HepG2 (cell line): ENCODE data around the gene RRP8. TPM values are rescaled to one million over a fixed set of nuclear protein-coding genes. Genes with fewer than 3 reads are reported as not detected.

Experiments used
- ATF2 ChIP-seq: sonication (generic); formaldehyde crosslinking; IDR thresholded peaks from 2 replicates; pipeline ENCODE4 v1.4.0; 2020; ENCODE audit warnings: missing genetic modification reagents
- MBD4 ChIP-seq: IDR thresholded peaks from 2 replicates; pipeline ENCODE4 v1.6.1; 2012; ENCODE audit warnings: low read length, inconsistent platforms, borderline replicate concordance
- PHF20 ChIP-seq: sonication (generic); formaldehyde crosslinking; IDR thresholded peaks from 2 replicates; pipeline ENCODE4 v1.5.0; 2020; ENCODE audit warnings: mild to moderate bottlenecking, missing genetic modification reagents
- POLR2G ChIP-seq: fragments of 200-400 bp; formaldehyde crosslinking; IDR thresholded peaks from 2 replicates; pipeline ENCODE4 v1.6.1; 2018; ENCODE audit warnings: mild to moderate bottlenecking, low read depth, low read length, moderate library complexity
- RNF2 ChIP-seq: fragments of 450-650 bp; conservative IDR thresholded peaks from 2 replicates; pipeline ENCODE4 v1.6.1; 2016; ENCODE audit warnings: low read depth
- SNAPC5 ChIP-seq: sonication (generic); formaldehyde crosslinking; IDR thresholded peaks from 2 replicates; pipeline ENCODE4 v1.8.1; 2023; ENCODE audit warnings: mild to moderate bottlenecking, missing genetic modification reagents, borderline replicate concordance
- ZFP82 ChIP-seq: sonication (generic); formaldehyde crosslinking; IDR thresholded peaks from 2 replicates; pipeline ENCODE4 v1.5.1; 2020; ENCODE audit warnings: mild to moderate bottlenecking, missing genetic modification reagents, borderline replicate concordance
- ZMAT3 ChIP-seq: sonication (generic); formaldehyde crosslinking; conservative IDR thresholded peaks from 2 replicates; pipeline ENCODE4 v1.7.0; 2021; ENCODE audit warnings: missing genetic modification reagents
- ZSCAN30 ChIP-seq: sonication (generic); formaldehyde crosslinking; IDR thresholded peaks from 2 replicates; pipeline ENCODE4 v1.5.0; 2020; ENCODE audit warnings: mild to moderate bottlenecking, missing genetic modification reagents
- polyA plus RNA-seq, 8 experiments: library from polyadenylated mRNA; depleted of rRNA in 3 of 8; stranded (reverse) in 7 of 8; unstranded in 1 of 8; fragments of >200 nt; fragmentation: Illumina TruSeq in 4 of 8; extraction: Trizol in 4 of 8; gene quantifications; 2 replicates each; pipeline versions ENCODE4 v1.2.1 to v1.2.3, GENCODE V29; 2011 to 2016; ENCODE audit warnings: low read depth in 4 of 8, missing spikeins in 1 of 8, mixed read lengths in 1 of 8; ENCODE audit not compliant: insufficient read depth in 1 of 8
- total RNA-seq, 5 experiments: library from RNA; depleted of rRNA; stranded (reverse); fragments of >200 nt; fragmentation: Illumina TruSeq; extraction: Trizol; gene quantifications; 2 replicates each; pipeline ENCODE4 v1.2.3, GENCODE V29; 2016; ENCODE audit warnings: low read depth in 1 of 5
- TF ChIP-seq, protein P1 (sequence below): sonication (generic); formaldehyde crosslinking; IDR thresholded peaks from 2 replicates; pipeline ENCODE4 v1.8.1; 2022; ENCODE audit warnings: low read depth, mild to moderate bottlenecking, missing genetic modification reagents
- TF ChIP-seq, protein P2 (sequence below), 2 experiments: sonication (generic) in 1 of 2; formaldehyde crosslinking in 1 of 2; IDR thresholded peaks; 2 replicates each; pipeline versions ENCODE4 v1.6.1 to v1.9.0; 2014 to 2022; ENCODE audit warnings: antibody characterized with exemption in 1 of 2, borderline replicate concordance in 1 of 2, inconsistent platforms in 1 of 2, low read depth in 1 of 2, missing genetic modification reagents in 1 of 2
- TF ChIP-seq, protein P3 (sequence below): sonication (generic); formaldehyde crosslinking; IDR thresholded peaks from 2 replicates; pipeline ENCODE4 v1.5.0; 2020; ENCODE audit warnings: mild to moderate bottlenecking, missing genetic modification reagents, borderline replicate concordance

Gene RRP8
- total and polyA plus RNA-seq, 2 of the 13 experiments (the other 11 are each of a cell fraction or from before 2014, with no cell fraction given) = 7.2 to 21.6 TPM

DNA sequence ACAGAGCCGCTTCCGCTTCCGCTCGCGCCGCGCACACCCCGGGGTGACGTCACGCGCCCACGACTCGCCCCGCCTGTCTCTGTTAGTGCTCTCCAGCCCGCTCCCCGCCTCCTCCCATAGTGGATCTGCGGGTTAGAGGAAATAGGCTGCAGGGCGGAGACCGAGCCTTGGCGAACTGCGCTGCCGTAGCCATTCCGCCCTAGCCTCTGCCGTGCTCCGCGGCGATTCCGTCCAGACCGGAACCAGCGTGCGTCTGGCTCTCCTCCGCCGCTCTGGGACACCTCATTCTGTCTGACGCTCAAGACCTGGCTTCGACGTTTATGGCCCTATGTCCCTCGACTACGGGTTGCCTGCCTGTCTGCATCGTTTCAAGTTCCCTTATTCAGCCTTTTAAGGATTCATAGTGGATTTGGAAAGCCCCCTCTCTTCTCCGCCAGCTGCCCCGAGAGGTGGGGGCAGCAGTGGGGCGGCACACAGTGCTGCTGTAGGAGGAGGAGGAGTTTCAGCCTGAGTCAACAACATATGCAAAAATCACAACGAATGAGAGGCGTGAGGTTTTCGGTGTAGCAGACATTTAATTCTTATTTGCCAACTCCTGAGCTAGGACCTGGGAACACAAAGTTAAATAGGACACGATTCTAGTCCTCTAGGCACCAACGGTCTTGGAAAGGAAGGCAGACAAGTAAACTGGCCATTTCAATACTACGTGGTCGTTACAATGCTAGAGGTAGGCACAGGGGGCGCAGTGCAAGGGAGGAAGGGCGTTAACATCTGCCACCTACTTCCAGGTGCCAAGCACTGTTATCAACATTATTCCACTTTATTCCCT, 9.0 kb upstream of the RRP8 start, which contains the start of gene TAF10 (continued):
- TF ChIP-seq ZFP82 (peak; percentile 39; the same call in 1 of the 2 replicates), POLR2G (peak; percentile 90), ZSCAN30 (no peak), MBD4 (no peak), ZMAT3 (CRISPR knock-in tag) (peak; percentile 74; the same call in 1 of the 2 replicates), PHF20 (CRISPR knock-in tag) (peak; percentile 81), RNF2 (peak; percentile 74; the same call in 1 of the 2 replicates), SNAPC5 (CRISPR knock-in tag) (0 out of 2 replicates have a peak, but pooled peaks have one; percentile 4), ATF2 (CRISPR knock-in tag) (peak; percentile 90; the same call in 1 of the 2 replicates)
- TF ChIP-seq, protein P1, sequence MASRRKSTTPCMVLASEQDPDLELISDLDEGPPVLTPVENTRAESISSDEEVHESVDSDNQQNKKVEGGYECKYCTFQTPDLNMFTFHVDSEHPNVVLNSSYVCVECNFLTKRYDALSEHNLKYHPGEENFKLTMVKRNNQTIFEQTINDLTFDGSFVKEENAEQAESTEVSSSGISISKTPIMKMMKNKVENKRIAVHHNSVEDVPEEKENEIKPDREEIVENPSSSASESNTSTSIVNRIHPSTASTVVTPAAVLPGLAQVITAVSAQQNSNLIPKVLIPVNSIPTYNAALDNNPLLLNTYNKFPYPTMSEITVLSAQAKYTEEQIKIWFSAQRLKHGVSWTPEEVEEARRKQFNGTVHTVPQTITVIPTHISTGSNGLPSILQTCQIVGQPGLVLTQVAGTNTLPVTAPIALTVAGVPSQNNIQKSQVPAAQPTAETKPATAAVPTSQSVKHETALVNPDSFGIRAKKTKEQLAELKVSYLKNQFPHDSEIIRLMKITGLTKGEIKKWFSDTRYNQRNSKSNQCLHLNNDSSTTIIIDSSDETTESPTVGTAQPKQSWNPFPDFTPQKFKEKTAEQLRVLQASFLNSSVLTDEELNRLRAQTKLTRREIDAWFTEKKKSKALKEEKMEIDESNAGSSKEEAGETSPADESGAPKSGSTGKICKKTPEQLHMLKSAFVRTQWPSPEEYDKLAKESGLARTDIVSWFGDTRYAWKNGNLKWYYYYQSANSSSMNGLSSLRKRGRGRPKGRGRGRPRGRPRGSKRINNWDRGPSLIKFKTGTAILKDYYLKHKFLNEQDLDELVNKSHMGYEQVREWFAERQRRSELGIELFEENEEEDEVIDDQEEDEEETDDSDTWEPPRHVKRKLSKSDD = peak; percentile 45; the same call in 1 of the 2 replicates
- TF ChIP-seq, protein P2, sequence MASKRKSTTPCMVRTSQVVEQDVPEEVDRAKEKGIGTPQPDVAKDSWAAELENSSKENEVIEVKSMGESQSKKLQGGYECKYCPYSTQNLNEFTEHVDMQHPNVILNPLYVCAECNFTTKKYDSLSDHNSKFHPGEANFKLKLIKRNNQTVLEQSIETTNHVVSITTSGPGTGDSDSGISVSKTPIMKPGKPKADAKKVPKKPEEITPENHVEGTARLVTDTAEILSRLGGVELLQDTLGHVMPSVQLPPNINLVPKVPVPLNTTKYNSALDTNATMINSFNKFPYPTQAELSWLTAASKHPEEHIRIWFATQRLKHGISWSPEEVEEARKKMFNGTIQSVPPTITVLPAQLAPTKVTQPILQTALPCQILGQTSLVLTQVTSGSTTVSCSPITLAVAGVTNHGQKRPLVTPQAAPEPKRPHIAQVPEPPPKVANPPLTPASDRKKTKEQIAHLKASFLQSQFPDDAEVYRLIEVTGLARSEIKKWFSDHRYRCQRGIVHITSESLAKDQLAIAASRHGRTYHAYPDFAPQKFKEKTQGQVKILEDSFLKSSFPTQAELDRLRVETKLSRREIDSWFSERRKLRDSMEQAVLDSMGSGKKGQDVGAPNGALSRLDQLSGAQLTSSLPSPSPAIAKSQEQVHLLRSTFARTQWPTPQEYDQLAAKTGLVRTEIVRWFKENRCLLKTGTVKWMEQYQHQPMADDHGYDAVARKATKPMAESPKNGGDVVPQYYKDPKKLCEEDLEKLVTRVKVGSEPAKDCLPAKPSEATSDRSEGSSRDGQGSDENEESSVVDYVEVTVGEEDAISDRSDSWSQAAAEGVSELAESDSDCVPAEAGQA (IDR thresholded peaks at IDR 0.05; ENCODE audit: low read depth) = peak; percentile 70; the same call in 1 of the 2 replicates
- TF ChIP-seq, protein P2 (CRISPR knock-in tag; IDR thresholded peaks at IDR 0.05; ENCODE audit: borderline replicate concordance) = no peak
- TF ChIP-seq, protein P3, sequence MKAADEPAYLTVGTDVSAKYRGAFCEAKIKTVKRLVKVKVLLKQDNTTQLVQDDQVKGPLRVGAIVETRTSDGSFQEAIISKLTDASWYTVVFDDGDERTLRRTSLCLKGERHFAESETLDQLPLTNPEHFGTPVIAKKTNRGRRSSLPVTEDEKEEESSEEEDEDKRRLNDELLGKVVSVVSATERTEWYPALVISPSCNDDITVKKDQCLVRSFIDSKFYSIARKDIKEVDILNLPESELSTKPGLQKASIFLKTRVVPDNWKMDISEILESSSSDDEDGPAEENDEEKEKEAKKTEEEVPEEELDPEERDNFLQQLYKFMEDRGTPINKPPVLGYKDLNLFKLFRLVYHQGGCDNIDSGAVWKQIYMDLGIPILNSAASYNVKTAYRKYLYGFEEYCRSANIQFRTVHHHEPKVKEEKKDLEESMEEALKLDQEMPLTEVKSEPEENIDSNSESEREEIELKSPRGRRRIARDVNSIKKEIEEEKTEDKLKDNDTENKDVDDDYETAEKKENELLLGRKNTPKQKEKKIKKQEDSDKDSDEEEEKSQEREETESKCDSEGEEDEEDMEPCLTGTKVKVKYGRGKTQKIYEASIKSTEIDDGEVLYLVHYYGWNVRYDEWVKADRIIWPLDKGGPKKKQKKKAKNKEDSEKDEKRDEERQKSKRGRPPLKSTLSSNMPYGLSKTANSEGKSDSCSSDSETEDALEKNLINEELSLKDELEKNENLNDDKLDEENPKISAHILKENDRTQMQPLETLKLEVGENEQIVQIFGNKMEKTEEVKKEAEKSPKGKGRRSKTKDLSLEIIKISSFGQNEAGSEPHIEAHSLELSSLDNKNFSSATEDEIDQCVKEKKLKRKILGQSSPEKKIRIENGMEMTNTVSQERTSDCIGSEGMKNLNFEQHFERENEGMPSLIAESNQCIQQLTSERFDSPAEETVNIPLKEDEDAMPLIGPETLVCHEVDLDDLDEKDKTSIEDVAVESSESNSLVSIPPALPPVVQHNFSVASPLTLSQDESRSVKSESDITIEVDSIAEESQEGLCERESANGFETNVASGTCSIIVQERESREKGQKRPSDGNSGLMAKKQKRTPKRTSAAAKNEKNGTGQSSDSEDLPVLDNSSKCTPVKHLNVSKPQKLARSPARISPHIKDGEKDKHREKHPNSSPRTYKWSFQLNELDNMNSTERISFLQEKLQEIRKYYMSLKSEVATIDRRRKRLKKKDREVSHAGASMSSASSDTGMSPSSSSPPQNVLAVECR = peak; percentile 93; the same call in 1 of the 2 replicates
